Endodermal cell (in vitro differentiated cells): ENCODE data around the gene FAF1. TPM values are rescaled to one million over a fixed set of nuclear protein-coding genes. Genes with fewer than 3 reads are reported as not detected.

Experiments used
- DNase-seq: peaks from one replicate; pipeline ENCODE4 v3.0.0-alpha.2; 2017
- H3K27ac ChIP-seq: 2 replicates; pipeline ENCODE4 v1.5.1; 2013; ENCODE audit warnings: mild to moderate bottlenecking, low read depth, low read length, moderate library complexity
- H3K27me3 ChIP-seq: 2 replicates; pipeline ENCODE4 v1.6.1; 2013; ENCODE audit warnings: mild to moderate bottlenecking, low read length, moderate library complexity; ENCODE audit not compliant: insufficient read depth, control insufficient read depth, poor library complexity, severe bottlenecking
- H3K36me3 ChIP-seq: 2 replicates; pipeline ENCODE4 v1.7.0; 2013; ENCODE audit warnings: mild to moderate bottlenecking, low read length, moderate library complexity; ENCODE audit not compliant: control insufficient read depth, insufficient read depth
- H3K4me1 ChIP-seq: one replicate; pipeline ENCODE4 v1.7.0; 2013; ENCODE audit warnings: low read length; ENCODE audit not compliant: control insufficient read depth, insufficient read depth
- H3K4me3 ChIP-seq: 2 replicates; pipeline ENCODE4 v1.5.1; 2013; ENCODE audit warnings: mild to moderate bottlenecking, low read length, moderate library complexity
- H3K9ac ChIP-seq: 2 replicates; pipeline ENCODE4 v1.6.1; 2013; ENCODE audit warnings: mild to moderate bottlenecking, low read length, moderate library complexity; ENCODE audit not compliant: poor library complexity, severe bottlenecking; ENCODE audit errors: extremely low read depth
- H3K9me3 ChIP-seq: 2 replicates; pipeline ENCODE4 v1.6.1; 2013; ENCODE audit warnings: mild to moderate bottlenecking, low read length, moderate library complexity; ENCODE audit not compliant: control insufficient read depth
- H3K27ac Mint-ChIP-seq: 2 replicates; pipeline ENCODE4 v1.8.0; 2020; ENCODE audit warnings: mixed read lengths
- H3K27me3 Mint-ChIP-seq: 2 replicates; pipeline ENCODE4 v1.8.0; 2021; ENCODE audit warnings: mild to moderate bottlenecking, mixed read lengths; ENCODE audit not compliant: insufficient read depth
- H3K36me3 Mint-ChIP-seq: 2 replicates; pipeline ENCODE4 v1.8.0; 2020; ENCODE audit warnings: low read depth, mixed read lengths
- H3K4me1 Mint-ChIP-seq: 2 replicates; pipeline ENCODE4 v1.8.0; 2020; ENCODE audit warnings: mixed read lengths
- H3K4me3 Mint-ChIP-seq: 2 replicates; pipeline ENCODE4 v1.8.0; 2020; ENCODE audit warnings: mild to moderate bottlenecking, moderate library complexity, mixed read lengths
- H3K9me3 Mint-ChIP-seq: 2 replicates; pipeline ENCODE4 v1.8.0; 2020; ENCODE audit warnings: mild to moderate bottlenecking, mixed read lengths
- CTCF ChIP-seq: fragments of 200-600 bp; sonication (generic); conservative IDR thresholded peaks from 2 replicates; pipeline ENCODE4 v1.5.0; 2021; ENCODE audit warnings: antibody characterized with exemption, mild to moderate bottlenecking
- WGBS, 2 experiments: methylation state at CpG; one replicate each; pipeline versions ENCODE4 v1.1.5 to v1.1.7; 2013; ENCODE audit warnings: missing lambda C conversion rate in 2 of 2, mixed read lengths in 1 of 2; ENCODE audit not compliant: insufficient coverage in 1 of 2, insufficient read length in 1 of 2; 5-methylcytosine and 5-hydroxymethylcytosine counted together
- total RNA-seq, 2 donors: library from RNA; stranded (reverse); fragmentation: NEBNext Ultra II Directional in 1 of 2; extraction: Animal tissue kit (Norgen Biotek cat#: 25700) in 1 of 2; gene quantifications; 2 replicates in 1 of 2; 3 replicates in 1 of 2; pipeline ENCODE4 v1.2.1, GENCODE V29; 2021

The FAF1 gene
- total RNA-seq, 2 donors from 2014 or later = 76.4 to 94.4 TPM

GRCh38 chr1:50424045-50424883, 535.8 kb downstream of the FAF1 start:
- peaks cover 44% of the 10 kb centered on the region for H3K4me1 Mint-ChIP-seq
- no peak overlapping the region for H3K27ac ChIP-seq
- peak overlapping the region; percentile 61 for H3K4me3 ChIP-seq
- no peaks in the 10 kb centered on the region for H3K36me3 Mint-ChIP-seq
- no peak overlapping the region for H3K27ac Mint-ChIP-seq
- H3K36me3 ChIP-seq = no peaks in the 10 kb centered on the region
- no peak for TF ChIP-seq CTCF
- H3K9me3 Mint-ChIP-seq = peaks cover 2% of the 10 kb centered on the region
- peaks cover 7% of the 10 kb centered on the region for H3K4me1 ChIP-seq
- DNase-seq = no peak
- no peak overlapping the region for H3K9ac ChIP-seq
- peaks cover 99% of the 10 kb centered on the region for H3K27me3 Mint-ChIP-seq
- H3K4me3 Mint-ChIP-seq = peak overlapping the region; percentile 66
- H3K9me3 ChIP-seq = no peaks in the 10 kb centered on the region
- peaks cover 100% of the 10 kb centered on the region for H3K27me3 ChIP-seq
- 3% methylated on average over 26 to 34 of the region's 35 CpGs for WGBS, 2 experiments

GRCh38 chr1:50423670-50424000, 536.4 kb downstream of the FAF1 start:
- Histone ChIP-seq H3K4me1 (peaks cover 7% of the 10 kb centered on the region), H3K27ac (no peak overlapping the region), H3K27me3 (peaks cover 100% of the 10 kb centered on the region), H3K4me3 (peak overlapping the region; percentile 61), H3K9ac (no peak overlapping the region), H3K9me3 (no peaks in the 10 kb centered on the region), H3K36me3 (no peaks in the 10 kb centered on the region)
- H3K4me1 Mint-ChIP-seq = peaks cover 44% of the 10 kb centered on the region
- no peak for TF ChIP-seq CTCF
- peak overlapping the region; percentile 66 for H3K4me3 Mint-ChIP-seq
- H3K27me3 Mint-ChIP-seq = peaks cover 95% of the 10 kb centered on the region
- WGBS, 2 experiments = 0 to 1% methylated on average over 14 to 23 of the region's 23 CpGs
- no peaks in the 10 kb centered on the region for H3K36me3 Mint-ChIP-seq
- no peak for DNase-seq
- peaks cover 2% of the 10 kb centered on the region for H3K9me3 Mint-ChIP-seq
- H3K27ac Mint-ChIP-seq = no peak overlapping the region

- Histone ChIP-seq H3K36me3 (no peaks in the 10 kb centered on the region), H3K4me3 (peak within 1 kb of the TSS; percentile 61), H3K27me3 (peaks cover 100% of the 10 kb centered on the region), H3K27ac (no peak within 1 kb of the TSS), H3K4me1 (peaks cover 7% of the 10 kb centered on the region), H3K9ac (no peak within 1 kb of the TSS), H3K9me3 (no peaks in the 10 kb centered on the region)
- H3K9me3 Mint-ChIP-seq = peaks cover 2% of the 10 kb centered on the region
- no peak within 1 kb of the TSS for H3K27ac Mint-ChIP-seq
- peak; percentile 91 for DNase-seq
- H3K4me1 Mint-ChIP-seq = peaks cover 41% of the 10 kb centered on the region
- WGBS, 2 experiments = 0 to 1% methylated on average over 16 to 61 of the region's 61 CpGs
- no peak for TF ChIP-seq CTCF
- H3K36me3 Mint-ChIP-seq = no peaks in the 10 kb centered on the region
- peak within 1 kb of the TSS; percentile 66 for H3K4me3 Mint-ChIP-seq
- H3K27me3 Mint-ChIP-seq = peaks cover 95% of the 10 kb centered on the region
These were observed 537.0 kb downstream of the FAF1 start, which contains the start of gene DMRTA2 for GRCh38 chr1:50422946-50423669. Gene DMRTA2 (minus strand): TSS chr1:50423443. CDS start chr1:50421536, 1,907 bp downstream.
